ENCODE data around the gene TMEM253.

TMEM253 gene

DNA sequence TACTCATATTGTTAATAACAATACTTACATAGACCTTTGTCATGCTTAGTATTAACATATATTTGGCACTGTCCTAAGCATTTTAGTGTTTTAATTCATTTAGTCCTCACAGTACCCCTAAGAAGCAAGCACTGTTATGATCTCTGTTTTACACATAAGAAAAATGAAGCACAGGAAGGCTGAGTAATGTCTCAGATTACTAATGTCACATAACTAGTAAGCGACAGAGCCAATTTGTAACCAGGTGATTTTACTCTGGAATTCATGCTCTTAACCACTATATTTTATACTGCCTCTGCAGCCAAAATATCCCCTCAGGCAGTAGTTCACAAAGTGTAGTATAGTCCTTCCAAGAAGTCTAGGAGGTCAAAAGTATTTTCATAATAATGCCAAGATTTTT, 20.3 kb downstream of the TMEM253 start:
- Histone ChIP-seq H3F3A (ENCODE audit: insufficient read depth) (no peaks in the 10 kb centered on the region), H3K27me3 (ENCODE audit: low read length) (no peaks in the 10 kb centered on the region; the same call in 1 of the 2 replicates), H3K36me3 (ENCODE audit: low read length) (no peaks in the 10 kb centered on the region), H3K9me3 (ENCODE audit: insufficient read depth, low read length) (no peaks in the 10 kb centered on the region), H3K79me2 (ENCODE audit: insufficient read depth, low read length) (no peaks in the 10 kb centered on the region), H3K4me3 (ENCODE audit: insufficient read depth, low read length, poor library complexity, severe bottlenecking) (no peak overlapping the region), H2AFZ (ENCODE audit: low read depth, low read length, severe bottlenecking) (no peak overlapping the region), H3K27ac (ENCODE audit: low read depth, low read length) (no peak overlapping the region), H3K4me2 (ENCODE audit: low read depth, low read length, poor library complexity, severe bottlenecking) (no peak overlapping the region), H3K9ac (ENCODE audit: low read length) (no peak overlapping the region), H3K9me2 (replicated peaks; ENCODE audit: insufficient read depth, low read length) (no peaks in the 10 kb centered on the region), H4K20me1 (ENCODE audit: low read depth, low read length) (no peaks in the 10 kb centered on the region)
- no peak for TF ChIP-seq EZH2phosphoT487 (conservative IDR thresholded peaks at IDR 0.05; ENCODE audit: low read length)
- TF ChIP-seq, protein P1, sequence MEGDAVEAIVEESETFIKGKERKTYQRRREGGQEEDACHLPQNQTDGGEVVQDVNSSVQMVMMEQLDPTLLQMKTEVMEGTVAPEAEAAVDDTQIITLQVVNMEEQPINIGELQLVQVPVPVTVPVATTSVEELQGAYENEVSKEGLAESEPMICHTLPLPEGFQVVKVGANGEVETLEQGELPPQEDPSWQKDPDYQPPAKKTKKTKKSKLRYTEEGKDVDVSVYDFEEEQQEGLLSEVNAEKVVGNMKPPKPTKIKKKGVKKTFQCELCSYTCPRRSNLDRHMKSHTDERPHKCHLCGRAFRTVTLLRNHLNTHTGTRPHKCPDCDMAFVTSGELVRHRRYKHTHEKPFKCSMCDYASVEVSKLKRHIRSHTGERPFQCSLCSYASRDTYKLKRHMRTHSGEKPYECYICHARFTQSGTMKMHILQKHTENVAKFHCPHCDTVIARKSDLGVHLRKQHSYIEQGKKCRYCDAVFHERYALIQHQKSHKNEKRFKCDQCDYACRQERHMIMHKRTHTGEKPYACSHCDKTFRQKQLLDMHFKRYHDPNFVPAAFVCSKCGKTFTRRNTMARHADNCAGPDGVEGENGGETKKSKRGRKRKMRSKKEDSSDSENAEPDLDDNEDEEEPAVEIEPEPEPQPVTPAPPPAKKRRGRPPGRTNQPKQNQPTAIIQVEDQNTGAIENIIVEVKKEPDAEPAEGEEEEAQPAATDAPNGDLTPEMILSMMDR (IDR thresholded peaks at IDR 0.05; ENCODE audit: insufficient read depth, low read length, poor library complexity, severe bottlenecking) = no peak

DNA sequence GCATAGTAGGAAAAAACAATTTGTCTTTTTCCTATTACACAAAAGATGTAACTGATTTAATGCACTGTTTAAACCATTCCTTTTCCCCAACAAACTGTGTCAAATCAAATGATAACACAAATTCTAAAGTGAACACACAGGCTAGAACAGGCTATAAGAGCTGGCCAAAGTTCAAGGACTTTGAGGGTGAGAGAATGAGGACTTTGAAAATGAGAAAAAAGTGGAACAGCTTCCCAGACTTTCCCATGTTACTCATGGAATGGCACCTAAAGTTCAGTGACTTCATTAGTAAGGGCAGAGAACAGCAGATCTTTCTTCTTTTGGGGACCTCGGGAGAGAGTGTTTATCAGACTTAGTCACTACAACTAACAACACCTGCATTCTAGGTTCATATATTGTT, 22.6 kb downstream of the TMEM253 start:
- Histone ChIP-seq H3F3A (ENCODE audit: insufficient read depth) (no peaks in the 10 kb centered on the region), H3K4me3 (ENCODE audit: insufficient read depth, low read length, poor library complexity, severe bottlenecking) (no peak overlapping the region), H3K4me2 (ENCODE audit: low read depth, low read length, poor library complexity, severe bottlenecking) (no peak overlapping the region), H3K9ac (ENCODE audit: low read length) (no peak overlapping the region), H2AFZ (ENCODE audit: low read depth, low read length, severe bottlenecking) (no peak overlapping the region), H3K36me3 (ENCODE audit: low read length) (no peaks in the 10 kb centered on the region), H3K27me3 (ENCODE audit: low read length) (no peaks in the 10 kb centered on the region; the same call in 1 of the 2 replicates), H3K9me3 (ENCODE audit: insufficient read depth, low read length) (no peaks in the 10 kb centered on the region), H3K27ac (ENCODE audit: low read depth, low read length) (no peak overlapping the region), H3K79me2 (ENCODE audit: insufficient read depth, low read length) (no peaks in the 10 kb centered on the region), H4K20me1 (ENCODE audit: low read depth, low read length) (no peaks in the 10 kb centered on the region), H3K9me2 (replicated peaks; ENCODE audit: insufficient read depth, low read length) (no peaks in the 10 kb centered on the region)
- no peak for TF ChIP-seq EZH2phosphoT487 (conservative IDR thresholded peaks at IDR 0.05; ENCODE audit: low read length)
- TF ChIP-seq, protein P1 (IDR thresholded peaks at IDR 0.05; ENCODE audit: insufficient read depth, low read length, poor library complexity, severe bottlenecking) = no peak

GRCh38 chr14:21133901-21134300, 33.0 kb downstream of the TMEM253 start:
- TF ChIP-seq, protein P1 (IDR thresholded peaks at IDR 0.05; ENCODE audit: insufficient read depth, low read length, poor library complexity, severe bottlenecking) = no peak
- no peak for TF ChIP-seq EZH2phosphoT487 (conservative IDR thresholded peaks at IDR 0.05; ENCODE audit: low read length)
- no peak overlapping the region for H2AFZ ChIP-seq (ENCODE audit: low read depth, low read length, severe bottlenecking)
- no peaks in the 10 kb centered on the region for H3K79me2 ChIP-seq (ENCODE audit: insufficient read depth, low read length)
- H3F3A ChIP-seq (ENCODE audit: insufficient read depth) = no peaks in the 10 kb centered on the region
- H3K4me2 ChIP-seq (ENCODE audit: low read depth, low read length, poor library complexity, severe bottlenecking) = no peak overlapping the region
- no peak overlapping the region for H3K27ac ChIP-seq (ENCODE audit: low read depth, low read length)
- H3K4me3 ChIP-seq (ENCODE audit: insufficient read depth, low read length, poor library complexity, severe bottlenecking) = no peak overlapping the region
- no peak overlapping the region for H3K9ac ChIP-seq (ENCODE audit: low read length)
- H3K36me3 ChIP-seq (ENCODE audit: low read length) = no peaks in the 10 kb centered on the region
- H3K27me3 ChIP-seq (ENCODE audit: low read length) = no peaks in the 10 kb centered on the region
- no peaks in the 10 kb centered on the region for H3K9me3 ChIP-seq (ENCODE audit: insufficient read depth, low read length)
- no peaks in the 10 kb centered on the region for H4K20me1 ChIP-seq (ENCODE audit: low read depth, low read length)
- no peaks in the 10 kb centered on the region for H3K9me2 ChIP-seq (replicated peaks; ENCODE audit: insufficient read depth, low read length)

All from SU-DHL-6 (cell line).